ENCODE results near the gene RAD1.
"Not testable (repeated sequence)": the region's sequence is repeated elsewhere in the genome, so short reads cannot be mapped to it uniquely, and the experiment has no call there.

Gene RAD1

GRCh38 chr5:34927785-34928184 lies 12.5 kb upstream of the RAD1 start:
- DNase-seq (ENCODE audit: low spot score in 2 of 2) (no peak), ATAC-seq (ENCODE audit: low read depth) (no peak)
- Mint-ChIP-seq H3K27ac (no peak overlapping the region), H3K36me3 (peaks cover 14% of the 10 kb centered on the region), H3K4me3 (no peak overlapping the region), H3K9me3 (no peaks in the 10 kb centered on the region), H3K27me3 (no peaks in the 10 kb centered on the region), H3K4me1 (peaks cover 16% of the 10 kb centered on the region)

GRCh38 chr5:34926318-34926888 lies 11.1 kb upstream of the RAD1 start:
- H3K4me3 Mint-ChIP-seq = no peak overlapping the region
- H3K36me3 Mint-ChIP-seq = peaks cover 15% of the 10 kb centered on the region
- DNase-seq (ENCODE audit: low spot score in 2 of 2) (no peak), ATAC-seq (ENCODE audit: low read depth) (no peak)
- no peaks in the 10 kb centered on the region for H3K27me3 Mint-ChIP-seq
- H3K9me3 Mint-ChIP-seq = no peaks in the 10 kb centered on the region
- H3K27ac Mint-ChIP-seq = no peak overlapping the region
- peaks cover 13% of the 10 kb centered on the region for H3K4me1 Mint-ChIP-seq

- ATAC-seq (ENCODE audit: low read depth) (no peak), DNase-seq (ENCODE audit: low spot score in 2 of 2) (no peak)
- H3K36me3 Mint-ChIP-seq = peaks cover 17% of the 10 kb centered on the region
- no peak overlapping the region for H3K4me3 Mint-ChIP-seq
- no peaks in the 10 kb centered on the region for H3K9me3 Mint-ChIP-seq
- no peak overlapping the region for H3K27ac Mint-ChIP-seq
- peaks cover 4% of the 10 kb centered on the region for H3K4me1 Mint-ChIP-seq
- no peaks in the 10 kb centered on the region for H3K27me3 Mint-ChIP-seq
These were observed 9.1 kb upstream of the RAD1 start for GRCh38 chr5:34924462-34924765.

GRCh38 chr5:34923694-34924461 lies 8.6 kb upstream of the RAD1 start:
- H3K9me3 Mint-ChIP-seq = no peaks in the 10 kb centered on the region
- no peak for DNase-seq (ENCODE audit: low spot score in 2 of 2)

GRCh38 chr5:34923256-34923655 lies 8.0 kb upstream of the RAD1 start:
- peaks cover 17% of the 10 kb centered on the region for H3K36me3 Mint-ChIP-seq
- not testable (repeated sequence) for H3K4me3 Mint-ChIP-seq; H3K9me3 Mint-ChIP-seq; ATAC-seq (ENCODE audit: low read depth); DNase-seq (ENCODE audit: low spot score in 2 of 2); H3K27ac Mint-ChIP-seq; H3K27me3 Mint-ChIP-seq; H3K4me1 Mint-ChIP-seq

More at GRCh38 chr5:34923694-34924461, 8.6 kb upstream of the RAD1 start:
- ATAC-seq (ENCODE audit: low read depth) = no peak
- Mint-ChIP-seq H3K4me1 (no peaks in the 10 kb centered on the region), H3K36me3 (peaks cover 17% of the 10 kb centered on the region), H3K27me3 (no peaks in the 10 kb centered on the region), H3K27ac (no peak overlapping the region), H3K4me3 (no peak overlapping the region)

- ATAC-seq (ENCODE audit: low read depth) (no peak), DNase-seq (ENCODE audit: low spot score in 2 of 2) (no peak)
- H3K36me3 Mint-ChIP-seq = peaks cover 9% of the 10 kb centered on the region
- peaks cover 7% of the 10 kb centered on the region for H3K4me1 Mint-ChIP-seq
- no peak overlapping the region for H3K27ac Mint-ChIP-seq
- no peaks in the 10 kb centered on the region for H3K9me3 Mint-ChIP-seq
- no peak overlapping the region for H3K4me3 Mint-ChIP-seq
- no peaks in the 10 kb centered on the region for H3K27me3 Mint-ChIP-seq
These were observed 3.8 kb upstream of the RAD1 start for GRCh38 chr5:34919077-34919476.

GRCh38 chr5:34918025-34918424 lies 2.7 kb upstream of the RAD1 start:
- DNase-seq (ENCODE audit: low spot score in 2 of 2) (no peak), ATAC-seq (ENCODE audit: low read depth) (no peak)
- H3K27me3 Mint-ChIP-seq = no peaks in the 10 kb centered on the region
- peak overlapping the region; percentile 1 for H3K27ac Mint-ChIP-seq
- H3K4me3 Mint-ChIP-seq = no peak overlapping the region
- peaks cover 12% of the 10 kb centered on the region for H3K4me1 Mint-ChIP-seq
- H3K36me3 Mint-ChIP-seq = peaks cover 7% of the 10 kb centered on the region
- H3K9me3 Mint-ChIP-seq = no peaks in the 10 kb centered on the region

- no peak overlapping the region for H3K4me3 Mint-ChIP-seq
These were observed 1.2 kb upstream of the RAD1 start for GRCh38 chr5:34916518-34916917.

GRCh38 chr5:34915856-34916192 lies 520 bp upstream of the RAD1 start:
- no peak for DNase-seq (ENCODE audit: low spot score in 2 of 2)
- H3K4me3 Mint-ChIP-seq = no peak overlapping the region
- H3K27ac Mint-ChIP-seq = no peak overlapping the region
- peaks cover 12% of the 10 kb centered on the region for H3K36me3 Mint-ChIP-seq
- ATAC-seq (ENCODE audit: low read depth) = no peak
- peaks cover 12% of the 10 kb centered on the region for H3K4me1 Mint-ChIP-seq
- H3K9me3 Mint-ChIP-seq = no peaks in the 10 kb centered on the region
- H3K27me3 Mint-ChIP-seq = no peaks in the 10 kb centered on the region

More at GRCh38 chr5:34916518-34916917, 1.2 kb upstream of the RAD1 start:
- no peak overlapping the region for H3K27ac Mint-ChIP-seq
- no peaks in the 10 kb centered on the region for H3K9me3 Mint-ChIP-seq
- peaks cover 7% of the 10 kb centered on the region for H3K36me3 Mint-ChIP-seq
- peaks cover 12% of the 10 kb centered on the region for H3K4me1 Mint-ChIP-seq
- ATAC-seq (ENCODE audit: low read depth) (no peak), DNase-seq (ENCODE audit: low spot score in 2 of 2) (no peak)
- H3K27me3 Mint-ChIP-seq = no peaks in the 10 kb centered on the region

- H3K27ac Mint-ChIP-seq = no peak overlapping the region
- H3K27me3 Mint-ChIP-seq = no peaks in the 10 kb centered on the region
- H3K9me3 Mint-ChIP-seq = no peaks in the 10 kb centered on the region
- H3K36me3 Mint-ChIP-seq = peaks cover 14% of the 10 kb centered on the region
- ATAC-seq (ENCODE audit: low read depth) (no peak), DNase-seq (ENCODE audit: low spot score in 2 of 2) (no peak)
- H3K4me1 Mint-ChIP-seq = peaks cover 12% of the 10 kb centered on the region
- no peak overlapping the region for H3K4me3 Mint-ChIP-seq
These were observed 599 bp downstream of the RAD1 start for GRCh38 chr5:34914671-34915138.

GRCh38 chr5:34913072-34913471 lies 2.2 kb downstream of the RAD1 start:
- H3K36me3 Mint-ChIP-seq = peaks cover 19% of the 10 kb centered on the region
- no peaks in the 10 kb centered on the region for H3K27me3 Mint-ChIP-seq
- H3K4me3 Mint-ChIP-seq = no peak overlapping the region
- H3K4me1 Mint-ChIP-seq = peaks cover 12% of the 10 kb centered on the region
- H3K9me3 Mint-ChIP-seq = no peaks in the 10 kb centered on the region
- ATAC-seq (ENCODE audit: low read depth) (no peak), DNase-seq (ENCODE audit: low spot score in 2 of 2) (no peak)
- H3K27ac Mint-ChIP-seq = no peak overlapping the region

GRCh38 chr5:34905564-34905963 lies 9.7 kb downstream of the RAD1 start:
- no peak for ATAC-seq (ENCODE audit: low read depth)
- Mint-ChIP-seq H3K27ac (no peak overlapping the region), H3K36me3 (peaks cover 10% of the 10 kb centered on the region), H3K4me3 (no peak overlapping the region), H3K4me1 (no peaks in the 10 kb centered on the region), H3K27me3 (no peaks in the 10 kb centered on the region), H3K9me3 (no peaks in the 10 kb centered on the region)
- DNase-seq (ENCODE audit: low spot score in 2 of 2) = no peak

- Mint-ChIP-seq H3K4me1 (no peaks in the 10 kb centered on the region), H3K4me3 (no peak overlapping the region), H3K36me3 (peaks cover 2% of the 10 kb centered on the region), H3K27me3 (no peaks in the 10 kb centered on the region), H3K9me3 (no peaks in the 10 kb centered on the region), H3K27ac (no peak overlapping the region)
- ATAC-seq (ENCODE audit: low read depth) (no peak), DNase-seq (ENCODE audit: low spot score in 2 of 2) (no peak)
These were observed 12.0 kb downstream of the RAD1 start for GRCh38 chr5:34903260-34903659.

GRCh38 chr5:34900652-34901051 lies 14.7 kb downstream of the RAD1 start:
- Mint-ChIP-seq H3K27me3 (no peaks in the 10 kb centered on the region), H3K9me3 (no peaks in the 10 kb centered on the region), H3K27ac (no peak overlapping the region), H3K36me3 (peaks cover 4% of the 10 kb centered on the region), H3K4me1 (no peaks in the 10 kb centered on the region), H3K4me3 (no peak overlapping the region)
- DNase-seq (ENCODE audit: low spot score in 2 of 2) (no peak), ATAC-seq (ENCODE audit: low read depth) (no peak)

GRCh38 chr5:34899066-34899465 lies 16.2 kb downstream of the RAD1 start:
- Mint-ChIP-seq H3K9me3 (no peaks in the 10 kb centered on the region), H3K27me3 (no peaks in the 10 kb centered on the region), H3K36me3 (peaks cover 3% of the 10 kb centered on the region), H3K4me1 (no peaks in the 10 kb centered on the region), H3K4me3 (no peak overlapping the region), H3K27ac (no peak overlapping the region)
- ATAC-seq (ENCODE audit: low read depth) (no peak), DNase-seq (ENCODE audit: low spot score in 2 of 2) (no peak)
